A204.1 (cell line): Measurements from ENCODE around the gene CD37.
"Not testable (repeated sequence)": the region's sequence is repeated elsewhere in the genome, so short reads cannot be mapped to it uniquely, and the experiment has no call there.

Source experiments
- FAIRE-seq: peaks from 2 replicates; lab custom pipeline; 2012; peaks lifted over from hg19 to GRCh38; lab: Jason Lieb, UNC

Gene CD37

GRCh38 chr19:49331187-49331586, 4.0 kb upstream of the CD37 start:
- not testable (repeated sequence) for FAIRE-seq

GRCh38 chr19:49331616-49332055, 3.6 kb upstream of the CD37 start:
- FAIRE-seq, result no peak

- FAIRE-seq, result not testable (repeated sequence)
Measured at GRCh38 chr19:49332691-49333417, 2.4 kb upstream of the CD37 start.

GRCh38 chr19:49333418-49333805, 1.8 kb upstream of the CD37 start:
- no peak for FAIRE-seq

GRCh38 chr19:49333811-49334288, 1.4 kb upstream of the CD37 start:
- FAIRE-seq, result no peak

GRCh38 chr19:49335784-49336481, 727 bp downstream of the CD37 start:
- no peak for FAIRE-seq

- FAIRE-seq, result no peak
Measured at GRCh38 chr19:49336482-49337266, 1.5 kb downstream of the CD37 start.

GRCh38 chr19:49337267-49338022, 2.2 kb downstream of the CD37 start:
- FAIRE-seq, result no peak

GRCh38 chr19:49338023-49338677, 2.9 kb downstream of the CD37 start:
- FAIRE-seq, result no peak

- no peak for FAIRE-seq
Measured at GRCh38 chr19:49338691-49339300, 3.6 kb downstream of the CD37 start.

GRCh38 chr19:49339301-49340068, 4.3 kb downstream of the CD37 start:
- no peak for FAIRE-seq

- FAIRE-seq, result no peak
Measured at GRCh38 chr19:49340069-49340864, 5.1 kb downstream of the CD37 start.

GRCh38 chr19:49340865-49341718, 5.9 kb downstream of the CD37 start:
- no peak for FAIRE-seq

GRCh38 chr19:49342291-49342721, 7.1 kb downstream of the CD37 start:
- no peak for FAIRE-seq

- FAIRE-seq, result no peak
Measured at GRCh38 chr19:49343123-49343522, 7.9 kb downstream of the CD37 start.

GRCh38 chr19:49344505-49345423, 9.6 kb downstream of the CD37 start:
- no peak for FAIRE-seq

- FAIRE-seq, result no peak
Measured at GRCh38 chr19:49347191-49347590, 12.0 kb downstream of the CD37 start.
